HepG2 (cell line): ENCODE results near the gene SLC38A4. TPM values are rescaled to one million over a fixed set of nuclear protein-coding genes. Genes with fewer than 3 reads are reported as not detected.

Source experiments
- ATAC-seq: fragments of 200-7000 bp; cut with Tn5 transposase; 3 replicates; pipeline ENCODE4 v1.9.1; 2020; ENCODE audit warnings: mild to moderate bottlenecking, moderate library complexity
- BruUV-seq: library from RNA; stranded (reverse); fragments of 400-500 nt; replicated peaks from 2 replicates; lab custom pipeline; 2021; lab: Mats Ljungman, UMichigan
- CTCF ChIA-PET: fragments of 300-600 bp; formaldehyde crosslinking; extraction: SDS; loops from one replicate; lab custom pipeline; 2021; ENCODE audit warnings: low total read pairs, inconsistent platforms, low intra/inter-chr PET ratio; lab: Yijun Ruan, JAX
- POLR2A ChIA-PET: fragments of 350-600 bp; sonication (Branson Sonifier 250); formaldehyde crosslinking; loops from one replicate; lab custom pipeline; 2020; ENCODE audit warnings: antibody characterized with exemption, inconsistent platforms; lab: Yijun Ruan, JAX
- DNase-seq: peaks from one replicate; pipeline ENCODE4 v3.0.0-alpha.2; 2015; ENCODE audit warnings: low spot score
- FAIRE-seq: peaks from 3 replicates; lab custom pipeline; 2011; peaks lifted over from hg19 to GRCh38; lab: Jason Lieb, UNC
- H2AFZ ChIP-seq: one replicate; pipeline ENCODE4 v1.6.1; 2011; ENCODE audit warnings: low read length, inconsistent platforms
- H3K27ac ChIP-seq: fragments of 300-600 bp; 3 replicates; pipeline ENCODE4 v1.8.0; 2011; ENCODE audit warnings: mixed run types, mild to moderate bottlenecking, mixed read lengths, low read length, inconsistent platforms; ENCODE audit not compliant: insufficient read depth; ENCODE audit errors: extremely low read length
- H3K27me3 ChIP-seq, 2 experiments: fragments of 200-600 bp in 1 of 2; 2 replicates in 1 of 2; 3 replicates in 1 of 2; pipeline versions ENCODE4 v1.6.0 to v1.8.0; 2011; ENCODE audit warnings: low read length in 2 of 2, mild to moderate bottlenecking in 2 of 2, moderate library complexity in 2 of 2, inconsistent platforms in 1 of 2; ENCODE audit not compliant: insufficient read depth in 2 of 2, control insufficient read depth in 1 of 2
- H3K36me3 ChIP-seq, 2 experiments: fragments of 200-600 bp in 1 of 2; replicated peaks in 1 of 2; 2 replicates in 1 of 2; 3 replicates in 1 of 2; pipeline versions ENCODE4 v1.5.1 to v1.8.0; 2011; ENCODE audit warnings: low read length in 2 of 2, inconsistent platforms in 1 of 2; ENCODE audit not compliant: insufficient read depth in 2 of 2, control insufficient read depth in 1 of 2
- H3K4me1 ChIP-seq: 2 replicates; pipeline ENCODE4 v1.5.1; 2012; ENCODE audit warnings: low read length, inconsistent platforms; ENCODE audit not compliant: insufficient read depth
- H3K4me2 ChIP-seq: 2 replicates; pipeline ENCODE4 v1.6.0; 2011; ENCODE audit warnings: low read depth, low read length, inconsistent platforms
- H3K4me3 ChIP-seq, 3 experiments: fragments of 200-600 bp in 1 of 3; sonication (generic), shearing (Covaris generic) in 1 of 3; replicated peaks in 1 of 3; 2 replicates each; pipeline ENCODE4 v1.5.1; 2011 to 2016; ENCODE audit warnings: low read length in 3 of 3, inconsistent platforms in 2 of 3, low read depth in 2 of 3, mild to moderate bottlenecking in 2 of 3, control low read depth in 1 of 3, mixed read lengths in 1 of 3; ENCODE audit not compliant: insufficient read depth in 1 of 3
- H3K79me2 ChIP-seq: one replicate; pipeline ENCODE4 v1.6.1; 2011; ENCODE audit warnings: low read length, inconsistent platforms; ENCODE audit not compliant: insufficient read depth
- H3K9ac ChIP-seq: 2 replicates; pipeline ENCODE4 v1.6.0; 2011; ENCODE audit warnings: mild to moderate bottlenecking, low read depth, low read length, inconsistent platforms; ENCODE audit not compliant: insufficient read depth
- H3K9me3 ChIP-seq: 2 replicates; pipeline ENCODE4 v1.5.1; 2012; ENCODE audit warnings: mild to moderate bottlenecking, low read length
- H4K20me1 ChIP-seq: 2 replicates; pipeline ENCODE4 v1.6.0; 2011; ENCODE audit warnings: inconsistent platforms, mild to moderate bottlenecking, low read length, moderate library complexity; ENCODE audit not compliant: insufficient read depth
- DNMT1 ChIP-seq: sonication (generic); formaldehyde crosslinking; IDR thresholded peaks from 2 replicates; pipeline ENCODE4 v1.5.1; 2020; ENCODE audit warnings: mild to moderate bottlenecking, missing genetic modification reagents
- EEA1 ChIP-seq: sonication (generic); formaldehyde crosslinking; IDR thresholded peaks from 2 replicates; pipeline ENCODE4 v1.5.1; 2020; ENCODE audit warnings: mild to moderate bottlenecking, missing genetic modification reagents, borderline replicate concordance
- ELF3 ChIP-seq: IDR thresholded peaks from 2 replicates; pipeline ENCODE4 v1.6.1; 2016; ENCODE audit warnings: missing genetic modification reagents, missing compliant biosample characterization
- ERF ChIP-seq: IDR thresholded peaks from 2 replicates; pipeline ENCODE4 v1.6.1; 2018; ENCODE audit warnings: missing biosample characterization, missing genetic modification reagents
- FOSL2 ChIP-seq: sonication (generic); formaldehyde crosslinking; IDR thresholded peaks from 2 replicates; pipeline ENCODE4 v1.4.0; 2020; ENCODE audit warnings: missing genetic modification reagents
- HNF4G ChIP-seq, 2 experiments: sonication (generic) in 1 of 2; formaldehyde crosslinking in 1 of 2; IDR thresholded peaks; 2 replicates each; pipeline versions ENCODE4 v1.4.0 to v1.6.1; 2011 to 2020; ENCODE audit warnings: borderline replicate concordance in 2 of 2, low read depth in 2 of 2, mild to moderate bottlenecking in 2 of 2, low read length in 1 of 2, missing genetic modification reagents in 1 of 2, moderate library complexity in 1 of 2
- ISX ChIP-seq: sonication (generic); formaldehyde crosslinking; conservative IDR thresholded peaks from 2 replicates; pipeline ENCODE4 v1.5.0; 2020; ENCODE audit warnings: missing genetic modification reagents
- MXI1 ChIP-seq: IDR thresholded peaks from 3 replicates; pipeline ENCODE4 v1.6.1; 2012; ENCODE audit warnings: low read depth, low read length, inconsistent platforms, borderline replicate concordance
- NONO ChIP-seq, 2 experiments: fragments of 450-650 bp in 1 of 2; sonication (generic) in 1 of 2; formaldehyde crosslinking in 1 of 2; IDR thresholded peaks in 1 of 2; conservative IDR thresholded peaks in 1 of 2; 2 replicates each; pipeline versions ENCODE4 v1.6.1 to v1.8.0; 2017 to 2022; ENCODE audit warnings: mild to moderate bottlenecking in 1 of 2, missing genetic modification reagents in 1 of 2, moderate library complexity in 1 of 2
- POLR2AphosphoS2 ChIP-seq: IDR thresholded peaks from 2 replicates; pipeline ENCODE4 v1.6.1; 2011; ENCODE audit warnings: low read depth, low read length, improper control_type of control experiment
- REL ChIP-seq: sonication (generic); formaldehyde crosslinking; conservative IDR thresholded peaks from 2 replicates; pipeline ENCODE4 v1.8.0; 2022; ENCODE audit warnings: mild to moderate bottlenecking, missing genetic modification reagents, moderate library complexity
- TBP ChIP-seq: sonication (generic); formaldehyde crosslinking; IDR thresholded peaks from 2 replicates; pipeline ENCODE4 v1.5.0; 2020; ENCODE audit warnings: missing genetic modification reagents
- ZNF335 ChIP-seq: sonication (generic); formaldehyde crosslinking; IDR thresholded peaks from 2 replicates; pipeline ENCODE4 v1.4.0; 2020; ENCODE audit warnings: missing genetic modification reagents
- ZNF577 ChIP-seq: sonication (generic); formaldehyde crosslinking; IDR thresholded peaks from 2 replicates; pipeline ENCODE4 v1.4.0; 2020; ENCODE audit warnings: mild to moderate bottlenecking, low read depth, missing genetic modification reagents, borderline replicate concordance
- ZNF747 ChIP-seq: sonication (generic); formaldehyde crosslinking; IDR thresholded peaks from 2 replicates; pipeline ENCODE4 v1.8.1; 2023; ENCODE audit warnings: missing genetic modification reagents, mild to moderate bottlenecking, borderline replicate concordance
- ZNF780A ChIP-seq: sonication (generic); formaldehyde crosslinking; IDR thresholded peaks from 2 replicates; pipeline ENCODE4 v1.8.0; 2022; ENCODE audit warnings: mild to moderate bottlenecking, missing genetic modification reagents, moderate library complexity
- ZNF816 ChIP-seq: sonication (generic); formaldehyde crosslinking; IDR thresholded peaks from 2 replicates; pipeline ENCODE4 v1.8.0; 2022; ENCODE audit warnings: missing genetic modification reagents, mild to moderate bottlenecking, borderline replicate concordance
- ZSCAN20 ChIP-seq: sonication (generic); formaldehyde crosslinking; IDR thresholded peaks from 2 replicates; pipeline ENCODE4 v1.4.0; 2020; ENCODE audit warnings: missing genetic modification reagents, mild to moderate bottlenecking, borderline replicate concordance
- ZSCAN31 ChIP-seq: sonication (generic); formaldehyde crosslinking; IDR thresholded peaks from 2 replicates; pipeline ENCODE4 v1.5.0; 2020; ENCODE audit warnings: low read depth, mild to moderate bottlenecking, missing genetic modification reagents
- whole genome bisulfite sequencing: methylation state at CpG from one replicate; pipeline ENCODE4 v1.1.6; 2017; ENCODE audit warnings: low lambda C conversion rate; 5-methylcytosine and 5-hydroxymethylcytosine counted together
- in situ Hi-C: cut with HindIII; loops from 2 replicates; pipeline ENCODE4 v1.10.0; 2017; ENCODE audit warnings: low pct_unique_long_range_greater_than_20kb; ENCODE audit not compliant: extremely low pct_ligation_motif_present
- intact Hi-C: fragments of 100-400 bp; cut with micrococcal nuclease; formaldehyde crosslinking; loops from one replicate; pipeline ENCODE4 v1.10.0; 2022; ENCODE audit not compliant: unreplicated experiment
- polyA plus RNA-seq, 8 experiments: library from polyadenylated mRNA; depleted of rRNA in 3 of 8; stranded (reverse) in 7 of 8; unstranded in 1 of 8; fragments of >200 nt; fragmentation: Illumina TruSeq in 4 of 8; extraction: Trizol in 4 of 8; gene quantifications; 2 replicates each; pipeline versions ENCODE4 v1.2.1 to v1.2.3, GENCODE V29; 2011 to 2016; ENCODE audit warnings: low read depth in 4 of 8, missing spikeins in 1 of 8, mixed read lengths in 1 of 8; ENCODE audit not compliant: insufficient read depth in 1 of 8
- total RNA-seq, 5 experiments: library from RNA; depleted of rRNA; stranded (reverse); fragments of >200 nt; fragmentation: Illumina TruSeq; extraction: Trizol; gene quantifications; 2 replicates each; pipeline ENCODE4 v1.2.3, GENCODE V29; 2016; ENCODE audit warnings: low read depth in 1 of 5
- TF ChIP-seq, protein P1 (sequence below): sonication (generic); formaldehyde crosslinking; IDR thresholded peaks from 2 replicates; pipeline ENCODE4 v1.4.0; 2020; ENCODE audit warnings: missing genetic modification reagents
- TF ChIP-seq, protein P2 (sequence below): sonication (generic); formaldehyde crosslinking; IDR thresholded peaks from 2 replicates; pipeline ENCODE4 v1.5.0; 2020; ENCODE audit warnings: mild to moderate bottlenecking, missing genetic modification reagents, borderline replicate concordance

SLC38A4 gene
- total and polyA plus RNA-seq, 2 of the 13 experiments (the other 11 are each of a cell fraction or from before 2014, with no cell fraction given) = 3.5 to 5.2 TPM

DNA sequence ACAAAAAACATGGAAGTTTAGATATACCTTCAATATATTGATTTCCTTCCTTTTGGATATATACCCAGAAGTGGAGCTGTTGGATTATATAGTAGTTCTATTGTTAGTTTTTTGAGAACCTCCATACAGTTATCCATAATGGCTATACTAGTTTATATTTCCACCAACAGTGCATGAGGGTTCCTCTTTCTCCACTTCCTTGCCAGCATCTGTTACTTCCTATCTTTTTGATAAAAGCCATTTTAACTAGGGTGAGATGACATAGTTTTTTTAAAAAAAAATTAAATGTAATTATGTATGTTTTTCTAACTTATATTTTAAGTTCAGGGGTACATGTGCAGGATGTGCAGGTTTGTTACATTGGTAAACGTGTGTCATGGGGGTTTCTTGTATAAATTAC lies 10.0 kb upstream of the SLC38A4 start (continued):
- TF ChIP-seq POLR2AphosphoS2 = no peak
- TF ChIP-seq ZNF335 = no peak
- TF ChIP-seq NONO (IDR thresholded peaks at IDR 0.05) = no peak
- TF ChIP-seq NONO (CRISPR knock-in tag; conservative IDR thresholded peaks at IDR 0.05) = no peak
- no peak for TF ChIP-seq MXI1

DNA sequence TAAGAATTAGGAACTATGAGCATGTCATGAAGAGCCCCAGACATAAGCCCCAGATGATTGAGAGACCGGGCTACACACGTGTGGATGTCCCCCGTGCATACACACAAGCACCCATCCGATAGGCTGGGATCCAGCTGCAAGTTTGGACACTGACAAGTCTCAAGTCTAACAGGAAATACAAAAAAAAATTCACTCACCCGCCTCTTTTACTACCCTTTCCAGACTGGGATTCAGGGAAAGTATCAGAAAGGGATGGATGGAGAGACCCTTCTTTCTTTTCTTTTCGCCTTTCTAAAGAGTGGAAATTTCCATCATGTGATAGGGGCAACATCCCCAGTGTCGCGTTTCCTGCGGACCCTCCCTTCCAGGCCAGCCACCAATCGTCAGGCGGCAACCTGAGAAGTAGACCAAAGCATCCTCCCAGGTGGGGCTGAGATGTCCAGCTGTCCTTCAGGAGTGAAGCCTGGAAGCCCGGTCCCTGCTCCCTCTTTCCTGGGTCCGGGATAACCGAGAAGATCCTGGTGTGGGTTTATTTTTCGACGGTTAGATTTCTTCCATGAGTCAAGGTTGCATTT lies 6.4 kb upstream of the SLC38A4 start:
- in situ Hi-C loops (no loop called here), intact Hi-C loops (no loop called here)
- H4K20me1 ChIP-seq = no peaks in the 10 kb centered on the region
- DNase-seq (no peak), ATAC-seq (no peak), FAIRE-seq (no peak)
- no TSS peak for BruUV-seq
- H3K9ac ChIP-seq = no peak overlapping the region
- H2AFZ ChIP-seq = no peak overlapping the region
- H3K4me3 ChIP-seq = no peak overlapping the region
- no peaks in the 10 kb centered on the region for H3K79me2 ChIP-seq
- H3K36me3 ChIP-seq = no peaks in the 10 kb centered on the region
- H3K27me3 ChIP-seq = peaks cover 5 to 29% of the 10 kb centered on the region in 2 experiments; a peak in 3 of 5 replicates
- no peaks in the 10 kb centered on the region for H3K4me1 ChIP-seq
- WGBS = 65% methylated on average over 16 of the region's 16 CpGs
- ChIA-PET CTCF (no interaction called here), POLR2A (no interaction called here)
- no peaks in the 10 kb centered on the region for H3K9me3 ChIP-seq
- no peak overlapping the region for H3K27ac ChIP-seq
- no peak overlapping the region for H3K4me2 ChIP-seq
- TF ChIP-seq TBP (CRISPR knock-in tag) = no peak
- TF ChIP-seq ZNF816 (CRISPR knock-in tag) = no peak
- no peak for TF ChIP-seq ISX (CRISPR knock-in tag)
- no peak for TF ChIP-seq HNF4G (IDR thresholded peaks at IDR 0.05; ENCODE audit: borderline replicate concordance, low read depth, low read length)
- no peak for TF ChIP-seq HNF4G (CRISPR knock-in tag; IDR thresholded peaks at IDR 0.05; ENCODE audit: borderline replicate concordance, low read depth)
- TF ChIP-seq ERF (CRISPR knock-in tag) = no peak
- TF ChIP-seq ZNF780A (CRISPR knock-in tag) = no peak
- TF ChIP-seq ZSCAN31 = no peak
- TF ChIP-seq ZSCAN20 (CRISPR knock-in tag) = no peak
- TF ChIP-seq EEA1 (CRISPR knock-in tag) = no peak
- TF ChIP-seq, protein P1, sequence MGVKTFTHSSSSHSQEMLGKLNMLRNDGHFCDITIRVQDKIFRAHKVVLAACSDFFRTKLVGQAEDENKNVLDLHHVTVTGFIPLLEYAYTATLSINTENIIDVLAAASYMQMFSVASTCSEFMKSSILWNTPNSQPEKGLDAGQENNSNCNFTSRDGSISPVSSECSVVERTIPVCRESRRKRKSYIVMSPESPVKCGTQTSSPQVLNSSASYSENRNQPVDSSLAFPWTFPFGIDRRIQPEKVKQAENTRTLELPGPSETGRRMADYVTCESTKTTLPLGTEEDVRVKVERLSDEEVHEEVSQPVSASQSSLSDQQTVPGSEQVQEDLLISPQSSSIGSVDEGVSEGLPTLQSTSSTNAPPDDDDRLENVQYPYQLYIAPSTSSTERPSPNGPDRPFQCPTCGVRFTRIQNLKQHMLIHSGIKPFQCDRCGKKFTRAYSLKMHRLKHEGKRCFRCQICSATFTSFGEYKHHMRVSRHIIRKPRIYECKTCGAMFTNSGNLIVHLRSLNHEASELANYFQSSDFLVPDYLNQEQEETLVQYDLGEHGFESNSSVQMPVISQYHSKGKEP (CRISPR knock-in tag) = no peak
- TF ChIP-seq FOSL2 = no peak
- no peak for TF ChIP-seq ZNF577 (CRISPR knock-in tag)
- TF ChIP-seq, protein P2, sequence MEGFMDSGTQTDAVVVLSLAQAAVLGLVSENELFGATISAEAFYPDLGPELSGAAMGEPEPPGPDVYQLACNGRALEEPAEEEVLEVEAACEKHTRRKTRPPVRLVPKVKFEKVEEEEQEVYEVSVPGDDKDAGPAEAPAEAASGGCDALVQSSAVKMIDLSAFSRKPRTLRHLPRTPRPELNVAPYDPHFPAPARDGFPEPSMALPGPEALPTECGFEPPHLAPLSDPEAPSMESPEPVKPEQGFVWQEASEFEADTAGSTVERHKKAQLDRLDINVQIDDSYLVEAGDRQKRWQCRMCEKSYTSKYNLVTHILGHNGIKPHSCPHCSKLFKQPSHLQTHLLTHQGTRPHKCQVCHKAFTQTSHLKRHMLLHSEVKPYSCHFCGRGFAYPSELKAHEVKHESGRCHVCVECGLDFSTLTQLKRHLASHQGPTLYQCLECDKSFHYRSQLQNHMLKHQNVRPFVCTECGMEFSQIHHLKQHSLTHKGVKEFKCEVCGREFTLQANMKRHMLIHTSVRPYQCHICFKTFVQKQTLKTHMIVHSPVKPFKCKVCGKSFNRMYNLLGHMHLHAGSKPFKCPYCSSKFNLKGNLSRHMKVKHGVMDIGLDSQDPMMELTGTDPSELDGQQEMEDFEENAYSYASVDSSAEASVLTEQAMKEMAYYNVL (CRISPR knock-in tag) = no peak
- TF ChIP-seq DNMT1 (CRISPR knock-in tag) = no peak
- TF ChIP-seq ELF3 (CRISPR knock-in tag) = no peak
- TF ChIP-seq REL (CRISPR knock-in tag) = no peak
- TF ChIP-seq ZNF747 = no peak
